Measurements from ENCODE around the gene TMEM106C.

- TF ChIP-seq CTCF (IDR thresholded peaks at IDR 0.05; ENCODE audit: poor library complexity, severe bottlenecking) (no peak), EP300 (conservative IDR thresholded peaks at IDR 0.05; ENCODE audit: poor library complexity, severe bottlenecking) (no peak), SMC3 (conservative IDR thresholded peaks at IDR 0.05; ENCODE audit: poor library complexity) (no peak), RAD21 (conservative IDR thresholded peaks at IDR 0.05) (no peak)
These were observed 25.6 kb downstream of the TMEM106C start for GRCh38 chr12:47989023-47989417.
